Activated CD8-positive, alpha-beta memory T cell treated with anti-CD3 and anti-CD28 coated beads for 1 hour (primary cell): Measurements from ENCODE around the gene PAPPA2.

Experiments
- DNase-seq, 2 donors: peaks; one replicate each; pipeline ENCODE4 v3.0.0-alpha.2; 2020; ENCODE audit warnings: low read depth in 1 of 2; ENCODE audit errors: extremely low read depth in 1 of 2

Gene PAPPA2

GRCh38 chr1:176847052-176847451 lies 384.1 kb downstream of the PAPPA2 start:
- DNase-seq: no peak

GRCh38 chr1:176849281-176849680 lies 386.3 kb downstream of the PAPPA2 start:
- DNase-seq: no peak

GRCh38 chr1:176850871-176851270 lies 387.9 kb downstream of the PAPPA2 start:
- no peak for DNase-seq

GRCh38 chr1:176852124-176852523 lies 389.1 kb downstream of the PAPPA2 start:
- DNase-seq: no peak

GRCh38 chr1:176853503-176853902 lies 390.5 kb downstream of the PAPPA2 start:
- DNase-seq: no peak

- DNase-seq: no peak
Measured at GRCh38 chr1:176854121-176854520, 391.1 kb downstream of the PAPPA2 start.

DNA sequence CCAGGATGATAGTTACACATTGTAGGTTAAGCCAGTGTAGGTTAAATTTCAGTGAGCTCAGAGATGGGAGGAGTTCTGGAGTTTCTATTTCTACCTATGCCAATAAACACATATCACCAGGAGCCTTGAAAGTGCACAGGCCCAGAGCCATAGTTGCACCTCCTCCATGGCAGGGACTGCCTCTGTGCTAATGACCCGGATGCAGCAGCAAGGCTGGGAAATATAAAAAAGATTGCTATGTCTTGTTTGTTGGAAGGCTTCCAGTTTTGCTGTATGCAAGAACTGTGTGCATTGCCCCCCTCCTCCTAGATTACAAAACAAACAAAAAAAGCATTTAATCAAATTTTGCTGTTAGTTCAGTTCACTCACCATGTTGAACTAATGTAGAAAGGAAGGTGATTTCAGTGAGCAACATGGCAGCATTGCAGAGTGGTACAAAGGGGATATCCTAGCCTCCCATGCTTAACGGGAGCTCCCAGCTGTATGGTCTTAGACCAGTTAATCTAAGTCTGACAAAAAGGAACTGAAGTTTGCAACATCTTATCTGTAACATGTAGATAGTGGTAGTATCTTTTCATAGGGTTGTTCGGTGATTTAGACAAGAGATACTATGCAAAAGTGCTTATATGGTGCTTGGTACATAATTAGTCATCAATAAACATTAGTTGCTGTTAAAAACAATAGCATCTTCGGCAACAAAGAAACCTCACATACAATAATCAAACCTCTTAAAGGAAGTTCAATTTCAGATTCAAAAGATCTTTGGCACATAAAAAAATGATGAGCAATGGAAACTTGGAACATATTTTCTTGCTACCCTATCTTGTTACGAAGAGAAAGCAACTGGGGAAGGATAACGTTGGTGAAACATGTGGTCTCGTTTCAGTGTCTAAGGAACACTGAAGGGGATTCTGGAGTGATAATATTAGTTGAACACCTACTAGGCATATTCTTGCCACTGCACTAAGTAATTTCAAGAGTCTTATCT lies 392.1 kb downstream of the PAPPA2 start:
- DNase-seq: no peak

GRCh38 chr1:176857632-176858031 lies 394.7 kb downstream of the PAPPA2 start:
- DNase-seq: no peak

GRCh38 chr1:176858433-176858916 lies 395.5 kb downstream of the PAPPA2 start:
- no peak for DNase-seq

DNA sequence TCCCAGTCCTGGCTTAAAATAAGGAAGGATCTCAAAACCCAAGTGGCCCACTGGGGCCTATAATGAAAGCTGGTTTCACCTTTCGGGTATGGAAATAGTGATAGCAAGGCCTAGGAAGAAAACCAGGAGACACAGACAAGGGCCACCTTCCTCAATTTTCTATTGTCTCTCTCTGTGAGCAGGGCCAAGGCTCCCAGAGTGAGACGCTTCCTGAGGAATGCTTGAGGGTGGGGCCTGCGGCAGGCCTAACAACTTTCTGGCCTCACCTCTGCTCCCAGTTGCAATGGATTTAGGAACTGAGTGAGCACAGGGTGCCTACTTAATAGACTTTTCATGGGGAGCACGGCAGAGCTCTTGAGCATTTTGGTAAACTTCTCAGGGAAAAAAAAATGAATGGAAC lies 400.6 kb downstream of the PAPPA2 start:
- DNase-seq: no peak

DNA sequence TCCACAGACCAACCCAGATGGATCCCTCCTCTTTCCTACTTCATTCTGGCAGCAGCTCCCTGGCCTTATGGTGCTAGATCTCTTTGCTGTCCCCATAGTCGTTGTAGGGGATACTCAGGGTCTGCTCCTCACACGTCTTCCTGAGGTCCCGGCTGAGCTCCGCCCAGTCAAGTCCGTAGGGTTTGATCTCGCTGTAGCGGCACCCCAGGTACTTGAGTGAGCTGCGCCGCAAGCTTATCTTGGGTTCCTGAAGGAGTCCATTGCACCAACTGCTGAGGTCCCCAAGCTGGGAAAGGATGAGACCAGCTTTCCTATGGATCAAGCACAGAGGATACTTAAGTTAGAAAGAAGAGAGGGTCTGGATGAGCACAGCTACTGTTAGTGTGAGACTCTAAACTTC lies 401.2 kb downstream of the PAPPA2 start:
- DNase-seq: no peak

DNA sequence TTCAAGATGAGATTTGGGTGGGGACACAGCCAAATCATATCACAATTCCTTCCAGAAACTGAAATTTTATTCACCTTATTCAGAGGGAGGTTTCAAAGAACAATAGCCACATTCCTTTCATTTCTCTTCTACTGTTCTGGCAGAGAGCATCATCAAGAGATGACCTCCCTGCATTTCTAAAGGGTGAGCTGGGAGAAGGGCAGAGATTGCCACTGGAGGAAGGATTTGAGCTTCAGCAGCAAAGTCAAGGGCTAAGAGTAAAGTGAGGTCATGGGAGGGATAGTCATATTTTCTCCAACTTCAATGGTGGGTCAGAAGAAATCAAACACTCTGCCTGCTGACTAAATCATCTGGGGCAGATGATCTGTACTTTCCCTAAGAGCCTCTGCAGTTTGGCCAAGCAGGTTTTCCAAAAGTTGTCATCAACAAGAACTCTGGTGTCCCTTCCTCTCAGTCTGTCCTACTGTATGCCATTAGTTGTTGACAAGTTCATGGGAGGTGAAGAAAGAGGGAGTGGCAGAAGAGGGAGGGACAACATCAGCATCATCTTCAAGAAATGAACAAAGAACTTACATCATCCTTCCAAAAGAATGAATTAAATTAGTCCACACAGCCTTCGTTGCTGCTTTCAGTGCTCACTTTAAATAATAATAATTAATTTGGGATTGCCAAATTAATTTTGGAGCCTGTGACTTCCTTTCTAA lies 403.2 kb downstream of the PAPPA2 start:
- DNase-seq: no peak

- DNase-seq: no peak
Measured at GRCh38 chr1:176869577-176869976, 406.6 kb downstream of the PAPPA2 start.

DNA sequence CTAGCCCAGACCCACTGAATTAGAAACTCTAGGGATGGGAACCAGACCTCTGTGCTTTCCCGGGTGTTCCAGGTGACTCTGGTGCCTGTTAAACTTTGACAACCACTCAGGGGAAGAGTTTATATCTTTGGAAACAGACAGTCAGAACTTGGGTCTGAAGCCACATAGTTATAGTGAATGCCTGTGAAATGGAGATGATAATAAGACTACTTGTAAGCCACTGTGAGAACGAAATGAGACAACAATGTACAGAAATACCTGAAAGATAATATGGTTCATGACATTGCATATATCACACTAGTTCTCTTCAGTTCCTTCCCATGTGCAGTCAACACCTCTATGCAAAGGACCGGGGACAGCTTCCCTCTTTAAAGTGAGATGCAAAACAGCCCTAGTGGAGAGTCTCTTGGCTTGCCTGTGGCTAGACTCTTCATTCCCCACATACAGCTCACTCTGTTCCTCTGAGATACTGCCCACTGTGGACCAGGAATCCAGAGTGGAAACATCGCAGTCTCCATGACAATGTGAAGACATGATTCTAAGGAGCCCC lies 414.1 kb downstream of the PAPPA2 start:
- no peak for DNase-seq

DNA sequence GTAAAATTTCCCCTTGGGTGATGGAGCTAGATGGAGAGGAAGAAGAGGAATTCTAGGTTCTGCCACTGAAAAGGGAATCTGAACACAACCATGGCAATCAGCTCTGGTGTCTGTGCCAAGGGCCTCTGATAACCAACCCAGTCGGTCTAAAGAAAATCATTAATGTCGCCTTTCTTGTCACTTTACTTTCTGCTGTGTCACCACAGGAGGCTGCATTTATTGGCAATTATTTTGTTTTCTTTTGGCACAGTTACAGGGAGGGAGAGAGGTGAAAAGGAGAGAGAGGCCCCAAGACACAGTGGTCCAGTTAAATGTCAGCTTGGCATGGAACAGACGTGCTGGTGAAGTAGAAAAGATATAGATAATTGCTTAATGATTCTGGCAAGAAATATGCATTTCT lies 414.6 kb downstream of the PAPPA2 start:
- DNase-seq: no peak

DNA sequence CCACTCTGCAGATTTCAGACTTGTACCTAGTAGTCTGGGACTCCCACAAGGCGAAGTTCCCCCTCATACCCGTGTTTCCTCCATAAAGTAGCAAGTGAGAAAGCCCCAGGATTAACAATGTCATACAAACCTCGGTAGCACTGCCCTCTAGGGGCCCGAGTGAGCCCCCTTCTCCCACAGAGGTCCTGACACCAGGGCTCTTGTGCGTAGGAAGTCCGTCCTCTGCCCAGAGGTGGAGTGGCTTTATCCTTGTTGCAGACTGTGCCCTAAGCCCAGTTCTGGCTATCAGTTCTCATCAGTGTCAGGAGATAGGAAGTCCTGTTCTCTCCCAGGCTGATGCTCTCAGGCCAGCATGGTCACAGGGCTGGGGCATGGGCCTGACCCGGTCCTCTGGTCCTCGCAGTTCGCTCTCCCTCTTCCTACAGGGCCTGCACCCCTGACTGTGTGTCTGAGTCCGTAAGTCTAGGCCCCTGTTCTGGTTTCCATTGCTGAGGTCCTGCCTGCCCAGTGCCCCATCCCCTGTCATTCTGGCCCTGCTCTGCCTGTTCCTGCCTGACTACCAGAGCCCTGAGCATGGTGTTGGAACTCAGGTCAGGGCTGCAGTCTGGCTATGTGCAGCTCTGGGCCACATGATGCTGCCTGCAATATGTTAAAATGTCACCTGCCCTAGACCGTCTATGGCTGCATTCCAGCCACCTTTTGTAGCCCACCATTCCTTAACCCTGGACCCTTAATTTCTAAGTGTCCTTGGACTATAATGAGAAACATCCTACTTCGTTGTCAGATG lies 416.0 kb downstream of the PAPPA2 start:
- DNase-seq: no peak

GRCh38 chr1:176879784-176880620 lies 417.0 kb downstream of the PAPPA2 start:
- no peak for DNase-seq

GRCh38 chr1:176880955-176881595 lies 418.1 kb downstream of the PAPPA2 start:
- peak in 1 of 2 donors; percentile 24 for DNase-seq

DNA sequence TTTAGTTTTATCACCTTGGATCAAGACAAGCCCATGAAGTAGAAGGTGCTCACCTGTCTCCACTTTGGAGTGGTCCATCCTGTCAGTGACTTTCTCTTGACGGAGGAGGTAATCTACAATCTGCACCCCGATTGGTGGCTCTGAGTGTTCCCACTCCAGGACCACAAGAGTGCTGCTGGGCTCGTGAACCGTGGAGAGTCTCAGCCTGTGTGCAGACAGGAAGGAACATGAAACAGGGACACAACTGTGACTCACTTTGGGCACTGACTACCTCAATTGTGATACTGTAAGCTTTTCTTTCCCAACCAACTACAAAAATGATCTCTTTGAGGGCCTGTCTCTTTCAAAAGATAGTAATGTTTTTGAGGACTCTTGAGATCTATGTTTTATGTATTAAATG lies 421.3 kb downstream of the PAPPA2 start:
- no peak for DNase-seq
